A549 (cell line): ENCODE results near the gene KIF4A.

ENCODE experiments used
- CEBPB ChIP-seq, 2 experiments: fragments of >200 bp in 1 of 2; sonication (Bioruptor Twin) in 1 of 2; formaldehyde crosslinking in 1 of 2; IDR thresholded peaks; 2 replicates each; pipeline ENCODE4 v1.6.1; 2012 to 2016
- MYC ChIP-seq: IDR thresholded peaks from 2 replicates; pipeline ENCODE4 v1.6.1; 2012; ENCODE audit warnings: mild to moderate bottlenecking, inconsistent platforms, low read length, improper control_type of control experiment, borderline replicate concordance
- NPAS2 ChIP-seq: fragments of 250-450 bp; sonication (Bioruptor Pico); IDR thresholded peaks from 2 replicates; pipeline ENCODE4 v1.8.0; 2022; ENCODE audit warnings: mild to moderate bottlenecking, moderate library complexity, borderline replicate concordance
- POLR2A ChIP-seq: IDR thresholded peaks from 2 replicates; pipeline ENCODE4 v1.6.1; 2012; ENCODE audit warnings: mild to moderate bottlenecking, low read length
- TF ChIP-seq, protein P1 (sequence below): IDR thresholded peaks from 2 replicates; pipeline ENCODE4 v1.6.1; 2012
- TF ChIP-seq, protein P2 (sequence below): fragments of 250-450 bp; sonication (Bioruptor Pico); IDR thresholded peaks from 2 replicates; pipeline ENCODE4 v1.5.0; 2021; ENCODE audit warnings: mild to moderate bottlenecking, moderate library complexity, borderline replicate concordance
- TF ChIP-seq, protein P3 (sequence below): fragments of >200 bp; sonication (Bioruptor Twin); formaldehyde crosslinking; IDR thresholded peaks from 3 replicates; pipeline ENCODE4 v1.5.1; 2016

DNA sequence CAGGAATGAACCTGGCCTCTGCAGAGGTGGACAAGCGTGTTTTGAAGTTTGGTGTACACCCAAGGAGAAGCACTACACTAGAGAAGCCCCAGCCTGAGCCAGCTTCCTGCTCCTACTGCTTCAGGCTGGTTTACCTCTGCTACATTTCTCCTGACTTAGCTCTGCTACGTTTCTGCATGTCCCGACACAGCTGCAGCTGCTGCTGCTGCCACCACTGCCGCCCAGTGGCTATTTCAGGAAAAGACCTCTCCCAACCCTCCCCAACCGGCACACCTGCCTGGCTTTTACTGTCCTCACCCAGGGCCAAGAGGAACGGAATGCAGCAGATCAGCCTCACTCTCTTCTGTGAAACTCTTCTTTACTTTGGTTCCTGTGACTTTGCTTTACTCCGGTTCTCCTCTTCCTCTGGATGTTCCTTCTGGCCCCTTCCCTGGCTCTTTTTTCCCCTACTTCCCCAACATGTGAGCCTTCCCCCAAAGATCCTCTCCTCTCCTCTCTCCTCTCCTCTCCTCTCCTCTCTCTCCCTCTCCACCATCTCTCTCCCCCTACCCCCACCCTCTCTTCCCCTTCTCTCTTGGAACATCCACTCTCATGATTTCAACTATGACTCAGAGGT, 26.8 kb upstream of the KIF4A start:
- TF ChIP-seq NPAS2 (CRISPR knock-in tag) (no peak), CEBPB (IDR thresholded peaks at IDR 0.05) (no peak), POLR2A (no peak), MYC (no peak)
- TF ChIP-seq, protein P1, sequence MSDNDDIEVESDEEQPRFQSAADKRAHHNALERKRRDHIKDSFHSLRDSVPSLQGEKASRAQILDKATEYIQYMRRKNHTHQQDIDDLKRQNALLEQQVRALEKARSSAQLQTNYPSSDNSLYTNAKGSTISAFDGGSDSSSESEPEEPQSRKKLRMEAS, result no peak
- TF ChIP-seq, protein P2, sequence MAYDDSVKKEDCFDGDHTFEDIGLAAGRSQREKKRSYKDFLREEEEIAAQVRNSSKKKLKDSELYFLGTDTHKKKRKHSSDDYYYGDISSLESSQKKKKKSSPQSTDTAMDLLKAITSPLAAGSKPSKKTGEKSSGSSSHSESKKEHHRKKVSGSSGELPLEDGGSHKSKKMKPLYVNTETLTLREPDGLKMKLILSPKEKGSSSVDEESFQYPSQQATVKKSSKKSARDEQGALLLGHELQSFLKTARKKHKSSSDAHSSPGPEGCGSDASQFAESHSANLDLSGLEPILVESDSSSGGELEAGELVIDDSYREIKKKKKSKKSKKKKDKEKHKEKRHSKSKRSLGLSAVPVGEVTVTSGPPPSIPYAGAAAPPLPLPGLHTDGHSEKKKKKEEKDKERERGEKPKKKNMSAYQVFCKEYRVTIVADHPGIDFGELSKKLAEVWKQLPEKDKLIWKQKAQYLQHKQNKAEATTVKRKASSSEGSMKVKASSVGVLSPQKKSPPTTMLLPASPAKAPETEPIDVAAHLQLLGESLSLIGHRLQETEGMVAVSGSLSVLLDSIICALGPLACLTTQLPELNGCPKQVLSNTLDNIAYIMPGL, result no peak
- TF ChIP-seq, protein P3, sequence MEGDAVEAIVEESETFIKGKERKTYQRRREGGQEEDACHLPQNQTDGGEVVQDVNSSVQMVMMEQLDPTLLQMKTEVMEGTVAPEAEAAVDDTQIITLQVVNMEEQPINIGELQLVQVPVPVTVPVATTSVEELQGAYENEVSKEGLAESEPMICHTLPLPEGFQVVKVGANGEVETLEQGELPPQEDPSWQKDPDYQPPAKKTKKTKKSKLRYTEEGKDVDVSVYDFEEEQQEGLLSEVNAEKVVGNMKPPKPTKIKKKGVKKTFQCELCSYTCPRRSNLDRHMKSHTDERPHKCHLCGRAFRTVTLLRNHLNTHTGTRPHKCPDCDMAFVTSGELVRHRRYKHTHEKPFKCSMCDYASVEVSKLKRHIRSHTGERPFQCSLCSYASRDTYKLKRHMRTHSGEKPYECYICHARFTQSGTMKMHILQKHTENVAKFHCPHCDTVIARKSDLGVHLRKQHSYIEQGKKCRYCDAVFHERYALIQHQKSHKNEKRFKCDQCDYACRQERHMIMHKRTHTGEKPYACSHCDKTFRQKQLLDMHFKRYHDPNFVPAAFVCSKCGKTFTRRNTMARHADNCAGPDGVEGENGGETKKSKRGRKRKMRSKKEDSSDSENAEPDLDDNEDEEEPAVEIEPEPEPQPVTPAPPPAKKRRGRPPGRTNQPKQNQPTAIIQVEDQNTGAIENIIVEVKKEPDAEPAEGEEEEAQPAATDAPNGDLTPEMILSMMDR, result peak; percentile 42
